Neural cell (in vitro differentiated cells): ENCODE results near the gene SH3PXD2A.

Experiments used
- CTCF ChIP-seq: fragments of 450-650 bp; IDR thresholded peaks from 2 replicates; pipeline ENCODE4 v1.5.1; 2014; ENCODE audit warnings: antibody characterized with exemption, mild to moderate bottlenecking, moderate library complexity; ENCODE audit not compliant: poor library complexity, severe bottlenecking
- EZH2 ChIP-seq: fragments of 200-600, 300-800 bp; shearing (Covaris generic), sonication (generic); IDR thresholded peaks from 2 replicates; pipeline ENCODE4 v1.6.1; 2014; ENCODE audit warnings: antibody characterized with exemption, low read length, borderline replicate concordance, mild to moderate bottlenecking; ENCODE audit not compliant: insufficient read depth, poor library complexity, severe bottlenecking
- RAD21 ChIP-seq: fragments of 450-650 bp; conservative IDR thresholded peaks from 2 replicates; pipeline ENCODE4 v1.6.1; 2014; ENCODE audit warnings: antibody characterized with exemption, mild to moderate bottlenecking, moderate library complexity
- SMC3 ChIP-seq: fragments of 450-650 bp; conservative IDR thresholded peaks from 2 replicates; pipeline ENCODE4 v1.6.1; 2014; ENCODE audit warnings: antibody characterized with exemption, mild to moderate bottlenecking, moderate library complexity; ENCODE audit not compliant: poor library complexity

GRCh38 chr10:103592186-103593021 is 263.0 kb downstream of the SH3PXD2A start:
- TF ChIP-seq CTCF (peak; percentile 64), SMC3 (peak; percentile 65), RAD21 (peak; percentile 62), EZH2 (no peak)
